WTC11 (cell line): ENCODE measurements around the gene HOXC11.

Experiments used
- CTCF ChIP-seq: fragments of 200-600 bp; IDR thresholded peaks from 2 replicates; pipeline ENCODE4 v1.8.0; 2022; ENCODE audit warnings: antibody characterized with exemption
- ESRRA ChIP-seq: sonication (generic); formaldehyde crosslinking; IDR thresholded peaks from 2 replicates; pipeline ENCODE4 v1.8.1; 2022; ENCODE audit warnings: mild to moderate bottlenecking, missing genetic modification reagents, borderline replicate concordance
- FOXP1 ChIP-seq: sonication (generic); formaldehyde crosslinking; IDR thresholded peaks from 2 replicates; pipeline ENCODE4 v1.8.0; 2022; ENCODE audit warnings: missing genetic modification reagents, mild to moderate bottlenecking, moderate library complexity, borderline replicate concordance
- TCF7 ChIP-seq: sonication (generic); formaldehyde crosslinking; IDR thresholded peaks from 2 replicates; pipeline ENCODE4 v1.8.0; 2022; ENCODE audit warnings: mild to moderate bottlenecking, low read depth, missing genetic modification reagents, moderate library complexity
- USF2 ChIP-seq: sonication (generic); formaldehyde crosslinking; IDR thresholded peaks from 2 replicates; pipeline ENCODE4 v1.8.1; 2023; ENCODE audit warnings: mild to moderate bottlenecking, missing genetic modification reagents, moderate library complexity
- TF ChIP-seq, protein P1 (sequence below): sonication (generic); formaldehyde crosslinking; IDR thresholded peaks from 2 replicates; pipeline ENCODE4 v1.8.1; 2022; ENCODE audit warnings: low read depth, mild to moderate bottlenecking, moderate library complexity, missing genetic modification reagents, borderline replicate concordance

GRCh38 chr12:54022960-54023884 lies 50.3 kb downstream of the HOXC11 start:
- TF ChIP-seq TCF7 (no peak), CTCF (no peak), FOXP1 (no peak), USF2 (CRISPR knock-in tag) (no peak), ESRRA (CRISPR knock-in tag) (no peak)
- TF ChIP-seq, protein P1, sequence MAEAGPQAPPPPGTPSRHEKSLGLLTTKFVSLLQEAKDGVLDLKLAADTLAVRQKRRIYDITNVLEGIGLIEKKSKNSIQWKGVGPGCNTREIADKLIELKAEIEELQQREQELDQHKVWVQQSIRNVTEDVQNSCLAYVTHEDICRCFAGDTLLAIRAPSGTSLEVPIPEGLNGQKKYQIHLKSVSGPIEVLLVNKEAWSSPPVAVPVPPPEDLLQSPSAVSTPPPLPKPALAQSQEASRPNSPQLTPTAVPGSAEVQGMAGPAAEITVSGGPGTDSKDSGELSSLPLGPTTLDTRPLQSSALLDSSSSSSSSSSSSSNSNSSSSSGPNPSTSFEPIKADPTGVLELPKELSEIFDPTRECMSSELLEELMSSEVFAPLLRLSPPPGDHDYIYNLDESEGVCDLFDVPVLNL (CRISPR knock-in tag): no peak
